ENCODE data around the gene FAM193A. TPM values are rescaled to one million over a fixed set of nuclear protein-coding genes. Genes with fewer than 3 reads are reported as not detected.
"Not testable (repeated sequence)": the region's sequence is repeated elsewhere in the genome, so short reads cannot be mapped to it uniquely, and the experiment has no call there.

FAM193A gene
- total RNA-seq, 4 donors from 2014 or later = 16.7 to 18.9 (median 18.0) TPM

DNA sequence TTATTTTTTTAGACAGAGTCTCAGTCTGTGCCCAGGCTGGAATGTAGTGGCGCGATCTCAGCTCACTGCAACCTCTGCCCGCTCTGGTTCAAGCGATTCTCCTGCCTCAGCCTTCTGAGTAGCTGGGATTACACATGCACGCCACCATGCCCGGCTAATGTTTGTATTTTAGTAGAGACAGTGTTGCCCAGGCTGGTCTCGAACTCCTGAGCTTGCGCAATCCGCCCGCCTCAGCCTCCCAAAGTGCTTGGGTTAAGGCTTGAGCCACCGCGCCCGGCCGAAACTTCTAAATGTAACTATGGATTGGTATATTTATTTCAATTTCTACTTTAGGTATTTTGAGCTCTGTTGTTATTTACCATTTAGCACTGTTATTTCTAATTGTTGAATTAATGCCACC lies 79.4 kb downstream of the FAM193A start:
- DNase-seq (no peak), ATAC-seq (no peak)
- Histone ChIP-seq H3K27ac (no peak overlapping the region), H3K36me3 (no peaks in the 10 kb centered on the region), H3K4me3 (no peak overlapping the region), H3K27me3 (no peaks in the 10 kb centered on the region), H3K4me1 (peaks cover 15 to 34% of the 10 kb centered on the region in 2 donors), H3K9me3 (no peaks in the 10 kb centered on the region)
- no peak for TF ChIP-seq POLR2A (IDR thresholded peaks at IDR 0.05)
- in situ Hi-C loops (cut with MboI; ENCODE audit: low sequenced_read_pairs in 4 of 4) = no loop called here
- intact Hi-C loops (cut with DNase I; ENCODE audit: low total_unique reads) = no loop called here

DNA sequence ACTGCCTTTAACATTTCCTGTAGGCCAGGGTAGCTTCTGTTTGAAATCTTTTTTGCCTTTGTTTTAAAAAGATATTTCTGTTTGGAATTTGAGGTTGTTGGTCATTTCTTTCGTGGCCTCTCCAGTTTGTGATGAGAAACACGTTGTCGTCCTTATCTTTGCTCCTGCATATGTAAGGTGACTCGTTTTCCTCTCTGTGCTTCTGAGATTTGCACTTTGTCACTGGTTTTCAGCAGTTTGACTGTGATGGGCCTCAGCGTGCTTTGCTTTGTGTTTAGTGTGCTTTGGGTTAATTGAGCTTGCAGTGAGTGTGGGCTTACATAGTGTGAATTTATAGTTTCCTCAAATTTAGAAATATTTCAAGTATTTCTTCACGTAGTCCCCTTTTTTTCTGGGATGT lies 81.5 kb downstream of the FAM193A start:
- no peak for DNase-seq

DNA sequence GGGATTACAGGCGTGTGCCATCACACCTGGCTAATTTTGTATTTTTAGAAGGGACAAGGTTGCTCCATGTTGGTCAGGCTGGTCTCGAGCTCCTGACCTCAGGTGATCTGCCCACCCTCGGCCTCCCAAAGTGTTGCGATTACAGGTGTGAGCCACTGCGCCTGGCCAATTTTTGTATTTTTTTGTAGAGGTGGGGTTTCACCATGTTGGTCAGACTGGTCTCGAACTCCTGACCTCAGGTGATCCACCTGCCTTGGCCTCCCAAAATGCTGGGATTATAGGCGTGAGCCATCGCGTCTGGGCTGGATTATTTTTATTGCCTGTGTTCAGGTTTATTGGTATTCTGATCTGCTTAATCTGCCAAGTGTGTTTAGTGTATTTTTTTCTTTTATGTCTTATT lies 82.3 kb downstream of the FAM193A start:
- H3K27ac ChIP-seq; ATAC-seq; in situ Hi-C loops (cut with MboI; ENCODE audit: low sequenced_read_pairs in 4 of 4); H3K9me3 ChIP-seq; H3K36me3 ChIP-seq; intact Hi-C loops (cut with DNase I; ENCODE audit: low total_unique reads); H3K27me3 ChIP-seq; H3K4me3 ChIP-seq; DNase-seq: not testable (repeated sequence)
- peaks cover 16 to 32% of the 10 kb centered on the region in 2 donors for H3K4me1 ChIP-seq

More for the DNA sequence above, 81.5 kb downstream of the FAM193A start:
- in situ Hi-C loops (cut with MboI; ENCODE audit: low sequenced_read_pairs in 4 of 4) (no loop called here), intact Hi-C loops (cut with DNase I; ENCODE audit: low total_unique reads) (no loop called here)
- H3K9me3 ChIP-seq = no peaks in the 10 kb centered on the region
- H3K4me3 ChIP-seq = no peak overlapping the region
- H3K27me3 ChIP-seq = no peaks in the 10 kb centered on the region
- no peak overlapping the region for H3K27ac ChIP-seq
- no peaks in the 10 kb centered on the region for H3K36me3 ChIP-seq
- ATAC-seq = no peak
- no peak for TF ChIP-seq POLR2A (IDR thresholded peaks at IDR 0.05)
- TF ChIP-seq, protein P1, sequence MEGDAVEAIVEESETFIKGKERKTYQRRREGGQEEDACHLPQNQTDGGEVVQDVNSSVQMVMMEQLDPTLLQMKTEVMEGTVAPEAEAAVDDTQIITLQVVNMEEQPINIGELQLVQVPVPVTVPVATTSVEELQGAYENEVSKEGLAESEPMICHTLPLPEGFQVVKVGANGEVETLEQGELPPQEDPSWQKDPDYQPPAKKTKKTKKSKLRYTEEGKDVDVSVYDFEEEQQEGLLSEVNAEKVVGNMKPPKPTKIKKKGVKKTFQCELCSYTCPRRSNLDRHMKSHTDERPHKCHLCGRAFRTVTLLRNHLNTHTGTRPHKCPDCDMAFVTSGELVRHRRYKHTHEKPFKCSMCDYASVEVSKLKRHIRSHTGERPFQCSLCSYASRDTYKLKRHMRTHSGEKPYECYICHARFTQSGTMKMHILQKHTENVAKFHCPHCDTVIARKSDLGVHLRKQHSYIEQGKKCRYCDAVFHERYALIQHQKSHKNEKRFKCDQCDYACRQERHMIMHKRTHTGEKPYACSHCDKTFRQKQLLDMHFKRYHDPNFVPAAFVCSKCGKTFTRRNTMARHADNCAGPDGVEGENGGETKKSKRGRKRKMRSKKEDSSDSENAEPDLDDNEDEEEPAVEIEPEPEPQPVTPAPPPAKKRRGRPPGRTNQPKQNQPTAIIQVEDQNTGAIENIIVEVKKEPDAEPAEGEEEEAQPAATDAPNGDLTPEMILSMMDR (IDR thresholded peaks at IDR 0.05 in 4 of 5, conservative IDR thresholded peaks at IDR 0.05 in 1 of 5) = no peak
- peaks cover 12 to 27% of the 10 kb centered on the region in 2 donors for H3K4me1 ChIP-seq

DNA sequence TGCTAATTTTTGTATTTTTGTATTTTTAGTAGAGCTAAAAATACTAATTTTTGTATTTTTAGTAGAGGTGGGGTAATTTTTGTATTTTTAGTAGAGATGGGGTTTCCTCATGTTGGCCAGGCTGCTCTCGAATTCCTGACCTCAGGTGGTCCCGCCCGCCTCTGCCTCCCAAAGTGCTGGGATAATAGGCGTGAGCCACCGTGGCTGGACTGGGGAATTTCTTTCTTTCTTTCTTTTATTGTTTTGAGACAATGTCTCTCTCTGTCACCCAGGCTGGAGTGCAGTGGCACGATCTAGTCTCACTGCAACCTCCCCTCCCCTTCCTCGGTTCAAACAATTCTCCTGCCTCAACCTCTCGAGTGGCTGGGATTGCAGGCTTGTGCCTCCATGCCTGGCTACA lies 83.0 kb downstream of the FAM193A start:
- TF ChIP-seq, protein P1 (IDR thresholded peaks at IDR 0.05 in 4 of 5, conservative IDR thresholded peaks at IDR 0.05 in 1 of 5) = no peak
- no peak for TF ChIP-seq POLR2A (IDR thresholded peaks at IDR 0.05)
- no peaks in the 10 kb centered on the region for H3K36me3 ChIP-seq
- in situ Hi-C loops (cut with MboI; ENCODE audit: low sequenced_read_pairs in 4 of 4) = no loop called here
- H3K4me1 ChIP-seq = peaks cover 16 to 31% of the 10 kb centered on the region in 2 donors
- intact Hi-C loops (cut with DNase I; ENCODE audit: low total_unique reads) = no loop called here
- H3K9me3 ChIP-seq = no peaks in the 10 kb centered on the region
- no peak overlapping the region for H3K4me3 ChIP-seq
- no peaks in the 10 kb centered on the region for H3K27me3 ChIP-seq
- ATAC-seq = no peak
- no peak overlapping the region for H3K27ac ChIP-seq
- no peak for DNase-seq

DNA sequence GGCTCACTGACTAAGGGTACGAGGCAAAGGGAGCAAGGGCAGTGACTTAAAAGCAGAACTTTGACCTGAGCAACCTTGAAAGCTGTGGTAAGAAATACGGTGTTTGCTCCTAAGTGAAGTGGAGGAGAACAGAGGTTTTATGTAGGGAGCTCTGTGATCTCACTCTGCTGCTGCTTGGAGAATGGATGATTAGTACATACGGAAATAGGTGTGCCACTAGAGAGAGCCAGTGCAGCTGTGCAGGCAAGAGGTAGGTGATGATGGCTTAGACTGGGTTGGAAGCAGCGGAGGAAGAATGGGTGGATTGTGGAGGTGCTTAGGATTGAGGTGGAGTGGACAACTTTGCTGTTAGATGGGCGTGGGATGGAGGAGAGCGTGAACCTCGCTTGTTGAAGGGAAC lies 85.0 kb downstream of the FAM193A start:
- no peak for DNase-seq
- intact Hi-C loops (cut with DNase I; ENCODE audit: low total_unique reads) (no loop called here), in situ Hi-C loops (cut with MboI; ENCODE audit: low sequenced_read_pairs in 4 of 4) (no loop called here)
- Histone ChIP-seq H3K4me3 (no peak overlapping the region), H3K27ac (no peak overlapping the region), H3K4me1 (peaks cover 22 to 26% of the 10 kb centered on the region in 2 donors), H3K27me3 (no peaks in the 10 kb centered on the region), H3K9me3 (no peaks in the 10 kb centered on the region), H3K36me3 (peaks cover 0 to 7% of the 10 kb centered on the region in 2 donors)
- ATAC-seq = no peak
- TF ChIP-seq, protein P1 (IDR thresholded peaks at IDR 0.05 in 4 of 5, conservative IDR thresholded peaks at IDR 0.05 in 1 of 5) = no peak
- no peak for TF ChIP-seq POLR2A (IDR thresholded peaks at IDR 0.05)

DNA sequence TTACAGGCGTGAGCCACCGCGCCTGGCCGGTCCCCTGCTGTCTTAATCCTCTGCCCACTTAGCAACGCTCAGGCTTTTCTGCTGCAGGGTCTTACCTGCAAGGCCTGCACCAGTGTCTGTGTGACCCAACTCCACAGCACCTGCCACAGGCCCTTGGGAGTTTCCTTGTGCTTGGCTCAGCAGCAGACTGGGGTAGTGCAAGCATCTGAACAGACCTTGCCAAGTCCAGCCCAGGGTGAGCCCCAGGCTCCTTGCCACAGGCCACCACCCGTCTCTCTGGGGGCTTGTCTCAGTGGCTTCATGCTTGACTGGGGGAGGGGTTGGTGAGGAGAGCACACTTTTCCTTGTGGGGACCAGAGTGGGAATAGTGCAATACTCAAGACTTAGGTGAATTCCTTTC lies 87.0 kb downstream of the FAM193A start:
- no peak for DNase-seq
- TF ChIP-seq POLR2A (IDR thresholded peaks at IDR 0.05) = no peak
- TF ChIP-seq, protein P1 (IDR thresholded peaks at IDR 0.05 in 4 of 5, conservative IDR thresholded peaks at IDR 0.05 in 1 of 5) = no peak
- peaks cover 0 to 26% of the 10 kb centered on the region in 2 donors for H3K36me3 ChIP-seq
- H3K27me3 ChIP-seq = no peaks in the 10 kb centered on the region
- no peak for ATAC-seq
- H3K4me1 ChIP-seq = peaks cover 22 to 26% of the 10 kb centered on the region in 2 donors
- H3K27ac ChIP-seq = no peak overlapping the region
- H3K9me3 ChIP-seq = no peaks in the 10 kb centered on the region
- intact Hi-C loops (cut with DNase I; ENCODE audit: low total_unique reads) (no loop called here), in situ Hi-C loops (cut with MboI; ENCODE audit: low sequenced_read_pairs in 4 of 4) (no loop called here)
- no peak overlapping the region for H3K4me3 ChIP-seq

Data from gastrocnemius medialis (tissue), 4 donors.